IPS DF 4.7 (cell line): ENCODE measurements around the gene IFITM10.
"Not testable (repeated sequence)": the region's sequence is repeated elsewhere in the genome, so short reads cannot be mapped to it uniquely, and the experiment has no call there.

ENCODE experiments used
- DNase-seq: peaks from one replicate; pipeline ENCODE4 v3.0.0-alpha.2; 2013; ENCODE audit warnings: low spot score; ENCODE audit errors: extremely low read depth

Gene IFITM10

GRCh38 chr11:1778141-1778911 lies 27.9 kb upstream of the IFITM10 start:
- DNase-seq: no peak

GRCh38 chr11:1777737-1778136 lies 27.3 kb upstream of the IFITM10 start:
- DNase-seq: no peak

GRCh38 chr11:1776944-1777715 lies 26.7 kb upstream of the IFITM10 start:
- no peak for DNase-seq

GRCh38 chr11:1776331-1776851 lies 26.0 kb upstream of the IFITM10 start:
- DNase-seq: no peak

GRCh38 chr11:1774886-1775285 lies 24.5 kb upstream of the IFITM10 start:
- no peak for DNase-seq

- DNase-seq: no peak
Measured at GRCh38 chr11:1773994-1774550, 23.7 kb upstream of the IFITM10 start.

- no peak for DNase-seq
Measured at GRCh38 chr11:1773131-1773993, 23.0 kb upstream of the IFITM10 start.

GRCh38 chr11:1772270-1773130 lies 22.1 kb upstream of the IFITM10 start:
- DNase-seq: no peak

- no peak for DNase-seq
Measured at GRCh38 chr11:1771700-1772099, 21.3 kb upstream of the IFITM10 start.

GRCh38 chr11:1771273-1771672 lies 20.9 kb upstream of the IFITM10 start:
- DNase-seq: no peak

GRCh38 chr11:1770528-1770927 lies 20.1 kb upstream of the IFITM10 start:
- DNase-seq: no peak

GRCh38 chr11:1770061-1770460 lies 19.7 kb upstream of the IFITM10 start:
- no peak for DNase-seq

- DNase-seq: not testable (repeated sequence)
Measured at GRCh38 chr11:1769304-1769936, 19.0 kb upstream of the IFITM10 start.

- no peak for DNase-seq
Measured at GRCh38 chr11:1768141-1768469, 17.7 kb upstream of the IFITM10 start.

GRCh38 chr11:1767399-1768140 lies 17.2 kb upstream of the IFITM10 start:
- no peak for DNase-seq

GRCh38 chr11:1766719-1767398 lies 16.5 kb upstream of the IFITM10 start:
- no peak for DNase-seq

- no peak for DNase-seq
Measured at GRCh38 chr11:1765871-1766718, 15.7 kb upstream of the IFITM10 start.
